PC-3 (cell line): ENCODE measurements around the gene PHAF1.

Experiments used
- EZH2 ChIP-seq: fragments of 300-600 bp; sonication (generic); IDR thresholded peaks from one replicate; pipeline ENCODE4 v1.6.1; 2017; ENCODE audit warnings: antibody characterized with exemption, mild to moderate bottlenecking, low read length; ENCODE audit not compliant: unreplicated experiment
- EZH2phosphoT487 ChIP-seq: fragments of 300-600 bp; sonication (generic); IDR thresholded peaks from 2 replicates; pipeline ENCODE4 v1.6.1; 2018; ENCODE audit warnings: mild to moderate bottlenecking, antibody characterized with exemption, low read length, borderline replicate concordance
- TF ChIP-seq, protein P1 (sequence below): fragments of 300-600 bp; sonication (generic); conservative IDR thresholded peaks from 2 replicates; pipeline ENCODE4 v1.5.1; 2017; ENCODE audit warnings: antibody characterized with exemption, low read depth, mild to moderate bottlenecking, low read length

DNA sequence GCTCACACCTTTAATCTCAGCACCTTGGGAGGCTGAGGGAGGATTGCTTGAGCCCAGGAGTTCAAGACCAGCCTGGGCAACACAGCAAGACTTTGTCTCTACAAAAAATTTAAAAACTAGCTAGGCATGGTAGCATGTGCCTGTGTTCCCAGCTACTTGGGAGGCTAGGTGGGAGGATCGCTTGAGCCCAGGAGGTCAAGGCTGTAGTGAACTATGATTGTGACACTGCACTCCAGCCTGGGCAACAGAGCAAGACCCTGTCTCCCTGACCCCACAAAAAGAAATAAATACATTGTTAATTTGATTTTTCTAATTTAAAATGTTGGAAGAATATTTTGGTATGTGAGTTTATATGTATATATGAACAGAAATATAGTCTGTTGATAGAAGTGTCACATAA, 22.4 kb upstream of the PHAF1 start:
- TF ChIP-seq, protein P1, sequence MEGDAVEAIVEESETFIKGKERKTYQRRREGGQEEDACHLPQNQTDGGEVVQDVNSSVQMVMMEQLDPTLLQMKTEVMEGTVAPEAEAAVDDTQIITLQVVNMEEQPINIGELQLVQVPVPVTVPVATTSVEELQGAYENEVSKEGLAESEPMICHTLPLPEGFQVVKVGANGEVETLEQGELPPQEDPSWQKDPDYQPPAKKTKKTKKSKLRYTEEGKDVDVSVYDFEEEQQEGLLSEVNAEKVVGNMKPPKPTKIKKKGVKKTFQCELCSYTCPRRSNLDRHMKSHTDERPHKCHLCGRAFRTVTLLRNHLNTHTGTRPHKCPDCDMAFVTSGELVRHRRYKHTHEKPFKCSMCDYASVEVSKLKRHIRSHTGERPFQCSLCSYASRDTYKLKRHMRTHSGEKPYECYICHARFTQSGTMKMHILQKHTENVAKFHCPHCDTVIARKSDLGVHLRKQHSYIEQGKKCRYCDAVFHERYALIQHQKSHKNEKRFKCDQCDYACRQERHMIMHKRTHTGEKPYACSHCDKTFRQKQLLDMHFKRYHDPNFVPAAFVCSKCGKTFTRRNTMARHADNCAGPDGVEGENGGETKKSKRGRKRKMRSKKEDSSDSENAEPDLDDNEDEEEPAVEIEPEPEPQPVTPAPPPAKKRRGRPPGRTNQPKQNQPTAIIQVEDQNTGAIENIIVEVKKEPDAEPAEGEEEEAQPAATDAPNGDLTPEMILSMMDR: no peak
- TF ChIP-seq EZH2: no peak
- no peak for TF ChIP-seq EZH2phosphoT487
